Uterus (tissue), 2 donors: ENCODE data around the gene IRX4.

Experiments used
- POLR2A ChIP-seq, 2 donors: fragments of 450-650 bp; IDR thresholded peaks; one replicate each; pipeline ENCODE4 v1.6.1; 2016; ENCODE audit warnings: antibody characterized with exemption in 2 of 2, mild to moderate bottlenecking in 1 of 2, moderate library complexity in 1 of 2
- TF ChIP-seq, protein P1 (sequence below), 4 experiments: fragments of 200-600 bp in 2 of 4; fragments of 450-650 bp in 2 of 4; sonication (generic) in 2 of 4; IDR thresholded peaks; one replicate each; pipeline ENCODE4 v1.5.1; 2016 to 2019; ENCODE audit warnings: antibody characterized with exemption in 4 of 4, mild to moderate bottlenecking in 2 of 4, moderate library complexity in 1 of 4

DNA sequence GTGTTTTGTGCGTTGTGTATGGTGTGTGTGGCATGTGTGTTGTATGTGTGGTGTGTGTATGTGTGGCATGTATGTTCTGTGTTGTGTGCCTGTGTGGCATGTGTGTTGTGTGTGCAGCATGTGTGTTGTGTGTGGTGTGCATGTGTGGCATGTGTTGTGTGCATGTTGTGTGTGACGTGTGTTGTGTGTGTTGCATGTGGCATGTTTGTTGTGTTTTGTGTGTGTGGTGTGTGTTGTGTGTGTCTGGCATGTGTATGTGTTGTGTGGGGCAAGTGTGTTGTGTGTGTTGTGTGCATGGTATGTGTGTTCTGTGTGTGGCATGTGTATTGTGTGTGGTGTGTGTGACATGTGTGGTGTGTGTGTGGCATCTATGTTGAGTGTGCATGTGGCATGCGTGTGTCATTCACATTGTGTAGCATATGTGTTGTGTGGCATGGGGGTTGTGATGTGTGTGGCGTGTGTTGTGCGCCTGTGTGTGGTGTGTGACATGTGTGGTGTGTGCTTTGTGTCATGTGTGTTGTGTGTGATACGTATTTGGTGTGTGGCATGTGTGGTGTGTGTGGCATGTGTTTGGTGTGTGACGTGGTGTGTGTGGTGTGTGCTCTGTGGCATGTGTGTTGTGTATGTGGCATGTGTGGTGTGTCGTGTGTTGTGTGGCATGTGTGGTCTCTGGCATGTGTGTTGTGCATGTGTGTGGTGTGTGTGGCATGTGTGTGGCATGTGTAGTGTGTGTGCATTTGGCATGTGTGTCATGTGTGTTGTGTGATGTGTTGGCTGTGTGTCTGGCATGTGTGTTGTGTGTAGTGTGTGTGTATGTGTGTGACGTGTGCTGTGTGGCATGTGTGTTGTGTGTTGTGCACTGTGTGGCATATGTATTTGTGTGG lies 46.6 kb upstream of the IRX4 start:
- TF ChIP-seq, protein P1, sequence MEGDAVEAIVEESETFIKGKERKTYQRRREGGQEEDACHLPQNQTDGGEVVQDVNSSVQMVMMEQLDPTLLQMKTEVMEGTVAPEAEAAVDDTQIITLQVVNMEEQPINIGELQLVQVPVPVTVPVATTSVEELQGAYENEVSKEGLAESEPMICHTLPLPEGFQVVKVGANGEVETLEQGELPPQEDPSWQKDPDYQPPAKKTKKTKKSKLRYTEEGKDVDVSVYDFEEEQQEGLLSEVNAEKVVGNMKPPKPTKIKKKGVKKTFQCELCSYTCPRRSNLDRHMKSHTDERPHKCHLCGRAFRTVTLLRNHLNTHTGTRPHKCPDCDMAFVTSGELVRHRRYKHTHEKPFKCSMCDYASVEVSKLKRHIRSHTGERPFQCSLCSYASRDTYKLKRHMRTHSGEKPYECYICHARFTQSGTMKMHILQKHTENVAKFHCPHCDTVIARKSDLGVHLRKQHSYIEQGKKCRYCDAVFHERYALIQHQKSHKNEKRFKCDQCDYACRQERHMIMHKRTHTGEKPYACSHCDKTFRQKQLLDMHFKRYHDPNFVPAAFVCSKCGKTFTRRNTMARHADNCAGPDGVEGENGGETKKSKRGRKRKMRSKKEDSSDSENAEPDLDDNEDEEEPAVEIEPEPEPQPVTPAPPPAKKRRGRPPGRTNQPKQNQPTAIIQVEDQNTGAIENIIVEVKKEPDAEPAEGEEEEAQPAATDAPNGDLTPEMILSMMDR (IDR thresholded peaks at IDR 0.05), result no peak
- TF ChIP-seq POLR2A (IDR thresholded peaks at IDR 0.05), result no peak
